K562 (cell line): ENCODE data around the gene IQCC. TPM values are rescaled to one million over a fixed set of nuclear protein-coding genes. Genes with fewer than 3 reads are reported as not detected.

Experiments used
- ATAC-seq: fragments of 200-7000 bp; cut with Tn5 transposase; 3 replicates; pipeline ENCODE4 v1.9.1; 2020; ENCODE audit warnings: moderate library complexity
- BruUV-seq: library from RNA; stranded (reverse); fragments of 400-500 nt; replicated peaks from 2 replicates; lab custom pipeline; 2021; lab: Mats Ljungman, UMichigan
- CTCF ChIA-PET: fragments of 300-600 bp; formaldehyde crosslinking; extraction: SDS; loops from one replicate; lab custom pipeline; 2021; ENCODE audit warnings: low intra/inter-chr PET ratio; lab: Yijun Ruan, JAX
- POLR2A ChIA-PET: fragments of 300-600, 350-650 bp; sonication (Branson Sonifier 250); formaldehyde crosslinking; extraction: SDS; loops from one replicate; lab custom pipeline; 2021; ENCODE audit warnings: antibody characterized with exemption, inconsistent platforms; lab: Yijun Ruan, JAX
- DNase-seq, 4 experiments: peaks; one replicate each; pipeline versions ENCODE4 v3.0.0 to v3.0.0-alpha.2; 2011 to 2018; ENCODE audit warnings: low spot score in 3 of 4, mixed read lengths in 3 of 4; ENCODE audit errors: extremely low read depth in 1 of 4
- FAIRE-seq: peaks from 2 replicates; lab custom pipeline; 2011; peaks lifted over from hg19 to GRCh38; lab: Jason Lieb, UNC
- H2AFZ ChIP-seq: 2 replicates; pipeline ENCODE4 v1.6.0; 2011; ENCODE audit warnings: low read depth, low read length, control low read depth, inconsistent platforms
- H3K27ac ChIP-seq: fragments of 200-600 bp; 3 replicates; pipeline ENCODE4 v1.8.0; 2011; ENCODE audit warnings: low read depth, mild to moderate bottlenecking, control low read depth, inconsistent platforms, low read length, moderate library complexity, mixed read lengths; ENCODE audit errors: extremely low read depth
- H3K27me3 ChIP-seq, 2 experiments: fragments of 300-600 bp in 1 of 2; 2 replicates in 1 of 2; 3 replicates in 1 of 2; pipeline versions ENCODE4 v1.6.0 to v1.8.0; 2011; ENCODE audit warnings: inconsistent platforms in 2 of 2, low read length in 2 of 2, mild to moderate bottlenecking in 1 of 2, mixed read lengths in 1 of 2, moderate library complexity in 1 of 2; ENCODE audit not compliant: control insufficient read depth in 2 of 2, insufficient read depth in 2 of 2
- H3K36me3 ChIP-seq: fragments of 300-600 bp; 3 replicates; pipeline ENCODE4 v1.8.0; 2011; ENCODE audit warnings: mild to moderate bottlenecking, low read length, inconsistent platforms; ENCODE audit not compliant: control insufficient read depth, insufficient read depth
- H3K4me1 ChIP-seq, 2 experiments: fragments of 200-600 bp in 1 of 2; replicated peaks in 1 of 2; 2 replicates in 1 of 2; 3 replicates in 1 of 2; pipeline versions ENCODE4 v1.5.1 to v1.8.0; 2011; ENCODE audit warnings: inconsistent platforms in 2 of 2, low read length in 2 of 2, mild to moderate bottlenecking in 1 of 2, mixed read lengths in 1 of 2, moderate library complexity in 1 of 2; ENCODE audit not compliant: control insufficient read depth in 2 of 2, insufficient read depth in 2 of 2
- H3K4me2 ChIP-seq: 2 replicates; pipeline ENCODE4 v1.6.1; 2011; ENCODE audit warnings: low read length, control low read depth, inconsistent platforms, mixed read lengths; ENCODE audit not compliant: insufficient read depth
- H3K4me3 ChIP-seq: fragments of 200-600 bp; sonication (generic), shearing (Covaris generic); 2 replicates; pipeline ENCODE4 v1.5.1; 2016; ENCODE audit warnings: control low read depth, inconsistent platforms
- H3K79me2 ChIP-seq: fragments of 200-600 bp; 3 replicates; pipeline ENCODE4 v1.8.0; 2011; ENCODE audit warnings: low read length, inconsistent platforms; ENCODE audit not compliant: control insufficient read depth, insufficient read depth
- H3K9ac ChIP-seq, 2 experiments: 2 replicates each; pipeline versions ENCODE4 v1.6.0 to v1.6.1; 2011; ENCODE audit warnings: low read depth in 2 of 2, low read length in 2 of 2, control low read depth in 1 of 2, inconsistent platforms in 1 of 2, mild to moderate bottlenecking in 1 of 2, mixed read lengths in 1 of 2; ENCODE audit not compliant: insufficient read depth in 1 of 2
- H3K9me1 ChIP-seq: one replicate; pipeline ENCODE4 v1.6.0; 2011; ENCODE audit warnings: inconsistent platforms, mild to moderate bottlenecking, low read length, moderate library complexity; ENCODE audit not compliant: control insufficient read depth, insufficient read depth
- H3K9me3 ChIP-seq: replicated peaks from 2 replicates; pipeline ENCODE4 v1.5.1; 2011; ENCODE audit warnings: low read depth, low read length, inconsistent platforms; ENCODE audit not compliant: control insufficient read depth, insufficient read depth
- H4K20me1 ChIP-seq: replicated peaks from 2 replicates; pipeline ENCODE4 v1.6.1; 2011; ENCODE audit warnings: low read length, inconsistent platforms, mixed read lengths; ENCODE audit not compliant: control insufficient read depth, insufficient read depth
- IRF2 ChIP-seq: sonication (generic); formaldehyde crosslinking; IDR thresholded peaks from 2 replicates; pipeline ENCODE4 v1.8.1; 2022; ENCODE audit warnings: mild to moderate bottlenecking, missing genetic modification reagents
- PHB ChIP-seq: fragments of 250-450 bp; sonication (Bioruptor Pico); IDR thresholded peaks from 2 replicates; pipeline ENCODE4 v1.5.0; 2021
- STAG1 ChIP-seq: sonication (generic); formaldehyde crosslinking; IDR thresholded peaks from 2 replicates; pipeline ENCODE4 v1.5.0; 2020; ENCODE audit warnings: missing genetic modification reagents, borderline replicate concordance
- TEAD1 ChIP-seq, 2 experiments: fragments of 450-650 bp in 1 of 2; sonication (generic) in 1 of 2; formaldehyde crosslinking; IDR thresholded peaks; 2 replicates each; pipeline versions ENCODE4 v1.4.0 to v1.8.0; 2020 to 2022; ENCODE audit warnings: mild to moderate bottlenecking in 2 of 2, missing genetic modification reagents in 1 of 2
- TRIM24 ChIP-seq, 2 experiments: fragments of 450-650 bp; IDR thresholded peaks; 2 replicates each; pipeline ENCODE4 v1.6.1; 2016
- ZBTB7A ChIP-seq: IDR thresholded peaks from 2 replicates; pipeline ENCODE4 v1.6.1; 2011; ENCODE audit warnings: low read depth, mild to moderate bottlenecking, low read length, moderate library complexity, borderline replicate concordance; ENCODE audit not compliant: control insufficient read depth
- ZNF232 ChIP-seq: sonication (generic); formaldehyde crosslinking; IDR thresholded peaks from 2 replicates; pipeline ENCODE4 v1.8.0; 2022; ENCODE audit warnings: mild to moderate bottlenecking, missing genetic modification reagents
- ZNF695 ChIP-seq: fragments of 450-650 bp; formaldehyde crosslinking; IDR thresholded peaks from 2 replicates; pipeline ENCODE4 v1.4.0; 2020; ENCODE audit warnings: mild to moderate bottlenecking, moderate library complexity
- WGBS: fragments of 100-300 bp; shearing (Covaris generic); methylation state at CpG from one replicate; pipeline ENCODE4 v1.1.6; 2016; ENCODE audit warnings: low coverage, mixed read lengths; ENCODE audit not compliant: insufficient coverage; ENCODE audit errors: missing lambda C conversion rate; 5-methylcytosine and 5-hydroxymethylcytosine counted together
- in situ Hi-C: fragments of 300-500 bp; cut with MboI; formaldehyde crosslinking; loops from 4 replicates; pipeline ENCODE4 v1.15.0; 2018; ENCODE audit warnings: inconsistent platforms, mixed read lengths
- intact Hi-C: fragments of 100-400 bp; cut with micrococcal nuclease; formaldehyde crosslinking; loops from 2 replicates; pipeline ENCODE4 v1.14.2; 2022
- polyA plus RNA-seq, 8 experiments: library from polyadenylated mRNA; depleted of rRNA in 4 of 8; stranded (reverse) in 5 of 8; unstranded in 3 of 8; fragments of >200 nt; fragmentation: Nextera tagmentation in 2 of 8; fragmentation: Illumina TruSeq in 1 of 8; extraction: Ambion mirVana in 2 of 8; extraction: Trizol in 1 of 8; gene quantifications; 2 replicates each; pipeline versions ENCODE4 v1.2.1 to v1.2.3, GENCODE V29; 2011 to 2014; ENCODE audit warnings: inconsistent platforms in 1 of 8, missing spikeins in 1 of 8
- total RNA-seq, 7 experiments: library from RNA; depleted of rRNA in 6 of 7; stranded (reverse); fragments of >200 nt in 6 of 7; fragmentation: Illumina TruSeq in 2 of 7; extraction: Trizol in 2 of 7; gene quantifications; 2 replicates each; pipeline versions ENCODE4 v1.2.1 to v1.2.3, GENCODE V29; 2011 to 2021; ENCODE audit warnings: low replicate concordance in 1 of 7
- TF ChIP-seq, protein P1 (sequence below): fragments of 250-450 bp; sonication (Bioruptor Pico); IDR thresholded peaks from 2 replicates; pipeline ENCODE4 v1.9.0; 2021; ENCODE audit warnings: mild to moderate bottlenecking, inconsistent platforms
- TF ChIP-seq, protein P2 (sequence below): fragments of 250-450 bp; sonication (Bioruptor Pico); IDR thresholded peaks from 2 replicates; pipeline ENCODE4 v1.8.0; 2022; ENCODE audit warnings: inconsistent platforms
- TF ChIP-seq, protein P3 (sequence below): sonication (generic); formaldehyde crosslinking; IDR thresholded peaks from 2 replicates; pipeline ENCODE4 v1.8.1; 2023; ENCODE audit warnings: mild to moderate bottlenecking, missing genetic modification reagents
- TF ChIP-seq, protein P4 (sequence below): sonication (generic); formaldehyde crosslinking; IDR thresholded peaks from 2 replicates; pipeline ENCODE4 v1.8.0; 2022; ENCODE audit warnings: mild to moderate bottlenecking, low read depth, missing genetic modification reagents

The IQCC gene
- total and polyA plus RNA-seq, 9 of the 15 experiments (the other 6 are each of a cell fraction or from before 2014, with no cell fraction given), result 8.1 to 16.5 (median 10.7) TPM

DNA sequence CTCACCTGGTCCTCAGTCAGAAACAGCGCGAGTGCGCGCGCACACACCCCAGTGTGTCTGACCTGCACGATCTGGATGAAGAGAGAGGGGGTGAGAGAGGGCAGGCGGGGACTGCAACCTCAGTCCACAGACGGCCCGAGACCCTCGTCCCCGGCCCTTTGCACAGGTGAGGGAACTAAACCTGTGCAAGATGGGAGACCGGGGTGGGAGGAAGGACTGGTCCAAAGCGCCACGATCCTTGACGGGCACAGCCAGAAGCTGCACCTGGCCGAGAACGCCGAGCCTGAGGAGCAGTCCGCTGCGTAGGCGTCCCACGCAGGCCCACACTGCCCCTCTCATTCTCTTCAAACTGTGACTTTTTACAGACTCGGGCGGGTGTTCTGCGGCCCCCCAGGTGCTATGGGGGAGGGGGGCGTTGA lies 519 bp upstream of the IQCC start:
- Histone ChIP-seq H3K9ac (peak overlapping the region; percentile 90 to 100; a peak in 3 of 4 replicates), H3K4me1 (peaks cover 24 to 54% of the 10 kb centered on the region in 2 experiments), H3K27me3 (no peaks in the 10 kb centered on the region), H3K79me2 (peaks cover 25% of the 10 kb centered on the region), H3K4me2 (peak overlapping the region; percentile 99), H4K20me1 (no peaks in the 10 kb centered on the region), H3K36me3 (peaks cover 28% of the 10 kb centered on the region; the same call in 2 of the 3 replicates), H3K4me3 (peak overlapping the region; percentile 74), H3K27ac (peak overlapping the region; percentile 31; the same call in 1 of the 3 replicates), H3K9me1 (peaks cover 4% of the 10 kb centered on the region), H2AFZ (peak overlapping the region; percentile 92), H3K9me3 (no peaks in the 10 kb centered on the region)
- ChIA-PET CTCF (no interaction called here), POLR2A (interaction anchor here (0.6 to 7.8 kb wide), 15 partner anchors 9 to 140 kb away, joined by 3 to 80 read pairs (median 4); partner anchors contain the start of genes HDAC1, KPNA6 and MARCKSL1)
- DNase-seq (peak in 1 of 4 experiments; percentile 15), ATAC-seq (no peak), FAIRE-seq (no peak)
- 66% methylated on average over 26 of the region's 26 CpGs for WGBS
- in situ Hi-C loops (no loop called here), intact Hi-C loops (loop anchor here (5.0 kb wide), 1 partner anchor 42 kb away; the partner anchor contains the start of gene FAM167B)
- TF ChIP-seq, protein P1, sequence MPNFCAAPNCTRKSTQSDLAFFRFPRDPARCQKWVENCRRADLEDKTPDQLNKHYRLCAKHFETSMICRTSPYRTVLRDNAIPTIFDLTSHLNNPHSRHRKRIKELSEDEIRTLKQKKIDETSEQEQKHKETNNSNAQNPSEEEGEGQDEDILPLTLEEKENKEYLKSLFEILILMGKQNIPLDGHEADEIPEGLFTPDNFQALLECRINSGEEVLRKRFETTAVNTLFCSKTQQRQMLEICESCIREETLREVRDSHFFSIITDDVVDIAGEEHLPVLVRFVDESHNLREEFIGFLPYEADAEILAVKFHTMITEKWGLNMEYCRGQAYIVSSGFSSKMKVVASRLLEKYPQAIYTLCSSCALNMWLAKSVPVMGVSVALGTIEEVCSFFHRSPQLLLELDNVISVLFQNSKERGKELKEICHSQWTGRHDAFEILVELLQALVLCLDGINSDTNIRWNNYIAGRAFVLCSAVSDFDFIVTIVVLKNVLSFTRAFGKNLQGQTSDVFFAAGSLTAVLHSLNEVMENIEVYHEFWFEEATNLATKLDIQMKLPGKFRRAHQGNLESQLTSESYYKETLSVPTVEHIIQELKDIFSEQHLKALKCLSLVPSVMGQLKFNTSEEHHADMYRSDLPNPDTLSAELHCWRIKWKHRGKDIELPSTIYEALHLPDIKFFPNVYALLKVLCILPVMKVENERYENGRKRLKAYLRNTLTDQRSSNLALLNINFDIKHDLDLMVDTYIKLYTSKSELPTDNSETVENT (CRISPR knock-in tag), result peak; percentile 46; the same call in 1 of the 2 replicates
- TF ChIP-seq ZBTB7A (no peak), IRF2 (0 out of 2 replicates have a peak, but pooled peaks have one; percentile 64), ZNF232 (CRISPR knock-in tag) (no peak), PHB (CRISPR knock-in tag) (no peak; the same call in 1 of the 2 replicates), STAG1 (CRISPR knock-in tag) (0 out of 2 replicates have a peak, but pooled peaks have one; percentile 24), TEAD1 (CRISPR knock-in tag; IDR thresholded peaks at IDR 0.05) (0 out of 4 replicates have a peak, but pooled peaks of 1 of the 2 experiments have one; percentile 3), TRIM24 (IDR thresholded peaks at IDR 0.05) (no peak), ZNF695 (CRISPR knock-in tag) (peak; percentile 8; the same call in 1 of the 2 replicates)
- TF ChIP-seq, protein P2, sequence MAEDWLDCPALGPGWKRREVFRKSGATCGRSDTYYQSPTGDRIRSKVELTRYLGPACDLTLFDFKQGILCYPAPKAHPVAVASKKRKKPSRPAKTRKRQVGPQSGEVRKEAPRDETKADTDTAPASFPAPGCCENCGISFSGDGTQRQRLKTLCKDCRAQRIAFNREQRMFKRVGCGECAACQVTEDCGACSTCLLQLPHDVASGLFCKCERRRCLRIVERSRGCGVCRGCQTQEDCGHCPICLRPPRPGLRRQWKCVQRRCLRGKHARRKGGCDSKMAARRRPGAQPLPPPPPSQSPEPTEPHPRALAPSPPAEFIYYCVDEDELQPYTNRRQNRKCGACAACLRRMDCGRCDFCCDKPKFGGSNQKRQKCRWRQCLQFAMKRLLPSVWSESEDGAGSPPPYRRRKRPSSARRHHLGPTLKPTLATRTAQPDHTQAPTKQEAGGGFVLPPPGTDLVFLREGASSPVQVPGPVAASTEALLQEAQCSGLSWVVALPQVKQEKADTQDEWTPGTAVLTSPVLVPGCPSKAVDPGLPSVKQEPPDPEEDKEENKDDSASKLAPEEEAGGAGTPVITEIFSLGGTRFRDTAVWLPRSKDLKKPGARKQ, result 0 out of 2 replicates have a peak, but pooled peaks have one; percentile 79
- TF ChIP-seq, protein P3, sequence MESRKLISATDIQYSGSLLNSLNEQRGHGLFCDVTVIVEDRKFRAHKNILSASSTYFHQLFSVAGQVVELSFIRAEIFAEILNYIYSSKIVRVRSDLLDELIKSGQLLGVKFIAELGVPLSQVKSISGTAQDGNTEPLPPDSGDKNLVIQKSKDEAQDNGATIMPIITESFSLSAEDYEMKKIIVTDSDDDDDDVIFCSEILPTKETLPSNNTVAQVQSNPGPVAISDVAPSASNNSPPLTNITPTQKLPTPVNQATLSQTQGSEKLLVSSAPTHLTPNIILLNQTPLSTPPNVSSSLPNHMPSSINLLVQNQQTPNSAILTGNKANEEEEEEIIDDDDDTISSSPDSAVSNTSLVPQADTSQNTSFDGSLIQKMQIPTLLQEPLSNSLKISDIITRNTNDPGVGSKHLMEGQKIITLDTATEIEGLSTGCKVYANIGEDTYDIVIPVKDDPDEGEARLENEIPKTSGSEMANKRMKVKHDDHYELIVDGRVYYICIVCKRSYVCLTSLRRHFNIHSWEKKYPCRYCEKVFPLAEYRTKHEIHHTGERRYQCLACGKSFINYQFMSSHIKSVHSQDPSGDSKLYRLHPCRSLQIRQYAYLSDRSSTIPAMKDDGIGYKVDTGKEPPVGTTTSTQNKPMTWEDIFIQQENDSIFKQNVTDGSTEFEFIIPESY (CRISPR knock-in tag), result peak; percentile 24; the same call in 1 of the 2 replicates
- TF ChIP-seq, protein P4, sequence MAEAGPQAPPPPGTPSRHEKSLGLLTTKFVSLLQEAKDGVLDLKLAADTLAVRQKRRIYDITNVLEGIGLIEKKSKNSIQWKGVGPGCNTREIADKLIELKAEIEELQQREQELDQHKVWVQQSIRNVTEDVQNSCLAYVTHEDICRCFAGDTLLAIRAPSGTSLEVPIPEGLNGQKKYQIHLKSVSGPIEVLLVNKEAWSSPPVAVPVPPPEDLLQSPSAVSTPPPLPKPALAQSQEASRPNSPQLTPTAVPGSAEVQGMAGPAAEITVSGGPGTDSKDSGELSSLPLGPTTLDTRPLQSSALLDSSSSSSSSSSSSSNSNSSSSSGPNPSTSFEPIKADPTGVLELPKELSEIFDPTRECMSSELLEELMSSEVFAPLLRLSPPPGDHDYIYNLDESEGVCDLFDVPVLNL, result no peak
- BruUV-seq, result no TSS peak
